K562 (cell line): Measurements from ENCODE around the gene ZNF669. TPM values are rescaled to one million over a fixed set of nuclear protein-coding genes. Genes with fewer than 3 reads are reported as not detected.

ENCODE experiments used
- DIDO1 ChIP-seq: fragments of 450-650 bp; IDR thresholded peaks from 2 replicates; pipeline ENCODE4 v1.6.1; 2016; ENCODE audit warnings: low read depth, missing biosample characterization, missing genetic modification characterization
- EP300 ChIP-seq: IDR thresholded peaks from 2 replicates; pipeline ENCODE4 v1.6.1; 2012; ENCODE audit warnings: low read length, improper control_type of control experiment
- KLF1 ChIP-seq: fragments of 450-650 bp; IDR thresholded peaks from 2 replicates; pipeline ENCODE4 v1.6.1; 2016; ENCODE audit warnings: missing genetic modification characterization, missing compliant biosample characterization
- KLF6 ChIP-seq: fragments of 250-450 bp; sonication (Bioruptor Pico); IDR thresholded peaks from 2 replicates; pipeline ENCODE4 v1.4.0; 2020; ENCODE audit warnings: mild to moderate bottlenecking, moderate library complexity, borderline replicate concordance
- MAX ChIP-seq: sonication (generic); formaldehyde crosslinking; IDR thresholded peaks from 2 replicates; pipeline ENCODE4 v1.9.0; 2022; ENCODE audit warnings: mild to moderate bottlenecking, missing genetic modification reagents
- NR1H2 ChIP-seq: sonication (generic); formaldehyde crosslinking; IDR thresholded peaks from 2 replicates; pipeline ENCODE4 v1.4.0; 2020; ENCODE audit warnings: mild to moderate bottlenecking, missing genetic modification reagents
- PHF20 ChIP-seq: fragments of 450-650 bp; IDR thresholded peaks from 2 replicates; pipeline ENCODE4 v1.6.1; 2018; ENCODE audit not compliant: partially characterized antibody
- RCOR1 ChIP-seq, 2 experiments: IDR thresholded peaks; 2 replicates each; pipeline ENCODE4 v1.6.1; 2012; ENCODE audit warnings: low read depth in 2 of 2, low read length in 2 of 2, borderline replicate concordance in 1 of 2, improper control_type of control experiment in 1 of 2
- polyA plus RNA-seq, 8 experiments: library from polyadenylated mRNA; depleted of rRNA in 4 of 8; stranded (reverse) in 5 of 8; unstranded in 3 of 8; fragments of >200 nt; fragmentation: Nextera tagmentation in 2 of 8; fragmentation: Illumina TruSeq in 1 of 8; extraction: Ambion mirVana in 2 of 8; extraction: Trizol in 1 of 8; gene quantifications; 2 replicates each; pipeline versions ENCODE4 v1.2.1 to v1.2.3, GENCODE V29; 2011 to 2014; ENCODE audit warnings: inconsistent platforms in 1 of 8, missing spikeins in 1 of 8
- total RNA-seq, 7 experiments: library from RNA; depleted of rRNA in 6 of 7; stranded (reverse); fragments of >200 nt in 6 of 7; fragmentation: Illumina TruSeq in 2 of 7; extraction: Trizol in 2 of 7; gene quantifications; 2 replicates each; pipeline versions ENCODE4 v1.2.1 to v1.2.3, GENCODE V29; 2011 to 2021; ENCODE audit warnings: low replicate concordance in 1 of 7
- TF ChIP-seq, protein P1 (sequence below): fragments of 450-650 bp; IDR thresholded peaks from 2 replicates; pipeline ENCODE4 v1.6.1; 2017; ENCODE audit warnings: antibody characterized with exemption, mild to moderate bottlenecking
- TF ChIP-seq, protein P2 (sequence below): sonication (generic); formaldehyde crosslinking; IDR thresholded peaks from 2 replicates; pipeline ENCODE4 v1.8.0; 2022; ENCODE audit warnings: missing genetic modification reagents, mild to moderate bottlenecking, borderline replicate concordance

Gene ZNF669
- total and polyA plus RNA-seq, 9 of the 15 experiments (the other 6 are each of a cell fraction or from before 2014, with no cell fraction given), result 5.3 to 18.3 (median 10.2) TPM

DNA sequence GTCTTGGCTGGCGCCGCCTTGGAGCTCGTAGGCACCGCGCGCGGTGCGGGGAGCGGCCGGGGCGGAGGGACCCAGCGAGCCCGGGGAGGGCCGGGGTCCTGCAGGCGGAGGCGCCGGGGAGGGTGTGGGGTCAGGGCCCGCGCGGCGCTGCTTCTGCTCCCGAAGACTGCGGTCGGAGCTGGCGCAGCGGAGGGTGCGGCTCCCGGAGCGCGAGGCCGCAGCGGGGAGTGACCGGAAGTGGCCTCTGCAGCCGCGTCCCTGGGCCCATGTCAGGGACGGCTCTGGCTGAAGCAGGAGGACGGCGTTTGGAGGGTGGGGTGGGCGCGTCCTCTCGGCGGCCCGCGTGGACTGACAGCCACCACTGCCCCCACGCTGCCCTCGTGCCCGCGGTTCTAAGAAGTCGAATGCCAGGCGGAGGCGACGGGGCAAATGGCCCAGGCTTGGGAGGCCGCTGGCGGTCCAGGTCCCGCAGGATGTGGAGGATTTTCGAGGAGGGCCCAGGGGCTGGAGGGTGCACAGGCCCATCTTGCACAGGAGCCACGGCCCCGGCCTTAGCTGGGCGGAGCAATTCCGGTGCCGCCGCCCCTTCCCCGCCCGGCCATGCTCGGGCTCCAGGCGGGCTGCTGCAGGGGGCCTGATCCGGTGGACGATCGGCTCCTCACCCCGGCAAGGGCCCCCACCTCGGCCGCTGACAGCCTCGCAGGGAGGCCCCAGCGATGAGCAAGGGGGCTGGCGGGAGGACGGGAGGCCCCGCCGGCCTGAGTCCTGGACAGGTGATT is 7.7 kb upstream of the ZNF669 start (continued):
- TF ChIP-seq, protein P1, sequence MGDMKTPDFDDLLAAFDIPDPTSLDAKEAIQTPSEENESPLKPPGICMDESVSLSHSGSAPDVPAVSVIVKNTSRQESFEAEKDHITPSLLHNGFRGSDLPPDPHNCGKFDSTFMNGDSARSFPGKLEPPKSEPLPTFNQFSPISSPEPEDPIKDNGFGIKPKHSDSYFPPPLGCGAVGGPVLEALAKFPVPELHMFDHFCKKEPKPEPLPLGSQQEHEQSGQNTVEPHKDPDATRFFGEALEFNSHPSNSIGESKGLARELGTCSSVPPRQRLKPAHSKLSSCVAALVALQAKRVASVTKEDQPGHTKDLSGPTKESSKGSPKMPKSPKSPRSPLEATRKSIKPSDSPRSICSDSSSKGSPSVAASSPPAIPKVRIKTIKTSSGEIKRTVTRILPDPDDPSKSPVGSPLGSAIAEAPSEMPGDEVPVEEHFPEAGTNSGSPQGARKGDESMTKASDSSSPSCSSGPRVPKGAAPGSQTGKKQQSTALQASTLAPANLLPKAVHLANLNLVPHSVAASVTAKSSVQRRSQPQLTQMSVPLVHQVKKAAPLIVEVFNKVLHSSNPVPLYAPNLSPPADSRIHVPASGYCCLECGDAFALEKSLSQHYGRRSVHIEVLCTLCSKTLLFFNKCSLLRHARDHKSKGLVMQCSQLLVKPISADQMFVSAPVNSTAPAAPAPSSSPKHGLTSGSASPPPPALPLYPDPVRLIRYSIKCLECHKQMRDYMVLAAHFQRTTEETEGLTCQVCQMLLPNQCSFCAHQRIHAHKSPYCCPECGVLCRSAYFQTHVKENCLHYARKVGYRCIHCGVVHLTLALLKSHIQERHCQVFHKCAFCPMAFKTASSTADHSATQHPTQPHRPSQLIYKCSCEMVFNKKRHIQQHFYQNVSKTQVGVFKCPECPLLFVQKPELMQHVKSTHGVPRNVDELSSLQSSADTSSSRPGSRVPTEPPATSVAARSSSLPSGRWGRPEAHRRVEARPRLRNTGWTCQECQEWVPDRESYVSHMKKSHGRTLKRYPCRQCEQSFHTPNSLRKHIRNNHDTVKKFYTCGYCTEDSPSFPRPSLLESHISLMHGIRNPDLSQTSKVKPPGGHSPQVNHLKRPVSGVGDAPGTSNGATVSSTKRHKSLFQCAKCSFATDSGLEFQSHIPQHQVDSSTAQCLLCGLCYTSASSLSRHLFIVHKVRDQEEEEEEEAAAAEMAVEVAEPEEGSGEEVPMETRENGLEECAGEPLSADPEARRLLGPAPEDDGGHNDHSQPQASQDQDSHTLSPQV, result peak; percentile 73; the same call in 1 of the 2 replicates
- TF ChIP-seq KLF1 (peak; percentile 90), PHF20 (peak; percentile 63), KLF6 (CRISPR knock-in tag) (peak; percentile 72; the same call in 1 of the 2 replicates), MAX (CRISPR knock-in tag) (peak; percentile 80), RCOR1 (IDR thresholded peaks at IDR 0.05; ENCODE audit: borderline replicate concordance in 1 of 2, low read depth in 2 of 2, low read length in 2 of 2) (peak in 1 of 2 experiments; percentile 39; a peak in 2 of 4 replicates), EP300 (no peak), DIDO1 (tag) (no peak), NR1H2 (CRISPR knock-in tag) (peak; percentile 31; the same call in 1 of the 2 replicates)
- TF ChIP-seq, protein P2, sequence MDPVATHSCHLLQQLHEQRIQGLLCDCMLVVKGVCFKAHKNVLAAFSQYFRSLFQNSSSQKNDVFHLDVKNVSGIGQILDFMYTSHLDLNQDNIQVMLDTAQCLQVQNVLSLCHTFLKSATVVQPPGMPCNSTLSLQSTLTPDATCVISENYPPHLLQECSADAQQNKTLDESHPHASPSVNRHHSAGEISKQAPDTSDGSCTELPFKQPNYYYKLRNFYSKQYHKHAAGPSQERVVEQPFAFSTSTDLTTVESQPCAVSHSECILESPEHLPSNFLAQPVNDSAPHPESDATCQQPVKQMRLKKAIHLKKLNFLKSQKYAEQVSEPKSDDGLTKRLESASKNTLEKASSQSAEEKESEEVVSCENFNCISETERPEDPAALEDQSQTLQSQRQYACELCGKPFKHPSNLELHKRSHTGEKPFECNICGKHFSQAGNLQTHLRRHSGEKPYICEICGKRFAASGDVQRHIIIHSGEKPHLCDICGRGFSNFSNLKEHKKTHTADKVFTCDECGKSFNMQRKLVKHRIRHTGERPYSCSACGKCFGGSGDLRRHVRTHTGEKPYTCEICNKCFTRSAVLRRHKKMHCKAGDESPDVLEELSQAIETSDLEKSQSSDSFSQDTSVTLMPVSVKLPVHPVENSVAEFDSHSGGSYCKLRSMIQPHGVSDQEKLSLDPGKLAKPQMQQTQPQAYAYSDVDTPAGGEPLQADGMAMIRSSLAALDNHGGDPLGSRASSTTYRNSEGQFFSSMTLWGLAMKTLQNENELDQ (CRISPR knock-in tag), result no peak
